Stimulated activated CD4-positive, alpha-beta T cell treated with anti-CD3 and anti-CD28 coated beads, TNF-alpha, amount 100 ng/mL, for 4 hours (primary cell): ENCODE data around the gene SEBOX.

Experiments
- DNase-seq, 3 experiments: peaks; one replicate each; pipeline ENCODE4 v3.0.0-alpha.2; 2020; ENCODE audit warnings: low read depth in 3 of 3

SEBOX gene

DNA sequence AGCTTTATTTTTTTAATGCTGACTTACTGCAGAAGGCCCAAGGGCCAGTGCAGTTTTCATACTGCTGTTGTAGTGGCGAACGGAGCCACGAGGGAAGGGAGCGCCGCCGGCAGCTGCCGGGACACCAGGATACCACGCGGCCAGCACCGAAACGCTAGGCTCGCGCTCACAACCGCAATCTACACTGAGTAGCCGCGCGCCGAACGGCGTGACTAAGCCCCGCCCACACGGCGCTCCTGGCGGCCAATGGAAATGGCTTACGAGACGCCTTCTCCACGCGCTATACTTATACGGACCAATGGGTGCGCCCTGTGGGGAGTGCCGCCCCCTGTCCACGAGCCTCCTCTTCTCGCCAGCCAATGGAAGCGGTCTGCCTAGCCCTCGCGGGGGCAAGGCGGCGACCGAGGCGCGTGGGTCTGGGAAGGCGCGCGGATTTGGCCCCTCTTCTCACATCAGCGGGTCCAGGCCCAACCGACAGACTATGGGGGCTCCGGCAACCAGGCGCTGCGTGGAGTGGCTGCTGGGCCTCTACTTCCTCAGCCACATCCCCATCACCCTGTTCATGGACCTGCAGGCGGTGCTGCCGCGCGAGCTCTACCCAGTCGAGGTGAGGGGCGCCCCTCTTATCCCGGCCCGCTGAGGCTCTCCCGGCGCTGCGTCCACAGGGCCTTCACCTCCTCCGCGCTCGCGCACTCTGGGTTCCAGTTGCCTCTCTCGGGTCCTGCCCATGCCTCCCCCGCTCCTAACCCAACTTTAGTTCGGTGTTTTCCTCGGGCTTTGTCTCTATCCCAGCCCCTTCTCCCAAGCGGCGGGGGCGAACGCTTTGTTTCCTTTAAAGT lies 46.0 kb downstream of the SEBOX start, which contains the start of gene TMEM97:
Gene TMEM97 (plus strand): TSS at position 442 of the 839 bp plus-strand sequence. CDS start 40 bp downstream, at position 482.
- DNase-seq: peak; percentile 85 to 94 (median 91)

DNA sequence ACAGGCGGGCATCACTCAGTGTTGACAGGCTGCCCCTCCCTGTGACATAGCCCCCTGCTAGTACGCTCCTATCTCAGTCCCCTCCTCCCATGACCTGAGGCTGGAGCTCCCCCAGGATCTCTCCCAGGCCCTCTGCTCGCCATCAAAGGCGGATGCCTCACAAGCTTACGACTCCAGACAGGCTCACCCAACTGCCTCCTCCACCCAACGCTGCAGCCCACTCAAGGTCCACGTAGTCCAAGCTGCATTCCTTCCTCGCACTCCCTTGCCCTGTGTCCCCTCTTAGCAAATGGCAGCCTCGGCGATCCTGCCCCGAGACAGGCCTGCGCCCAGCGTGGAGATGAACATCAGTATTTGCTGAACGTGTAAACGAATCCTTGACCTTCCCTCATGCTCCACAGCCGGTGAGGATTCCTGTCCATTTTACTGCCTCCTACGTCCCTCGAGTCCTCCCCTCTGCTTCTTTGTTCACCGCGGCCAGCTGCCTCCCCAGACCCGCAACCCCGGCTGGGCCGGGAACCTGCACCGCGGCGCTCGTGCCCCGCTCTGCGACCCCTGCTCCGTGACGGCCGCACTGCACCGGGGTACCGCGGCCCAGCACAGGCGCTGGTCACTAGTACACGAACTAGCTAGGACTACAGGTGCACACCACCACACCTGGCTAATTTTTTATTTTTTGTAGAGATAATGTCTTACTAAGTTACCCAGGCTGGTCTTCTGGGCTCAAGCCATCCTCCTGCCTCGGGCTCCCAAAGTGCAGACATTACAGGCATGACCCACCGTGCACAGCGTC lies 46.8 kb downstream of the SEBOX start:
- DNase-seq: no peak

DNA sequence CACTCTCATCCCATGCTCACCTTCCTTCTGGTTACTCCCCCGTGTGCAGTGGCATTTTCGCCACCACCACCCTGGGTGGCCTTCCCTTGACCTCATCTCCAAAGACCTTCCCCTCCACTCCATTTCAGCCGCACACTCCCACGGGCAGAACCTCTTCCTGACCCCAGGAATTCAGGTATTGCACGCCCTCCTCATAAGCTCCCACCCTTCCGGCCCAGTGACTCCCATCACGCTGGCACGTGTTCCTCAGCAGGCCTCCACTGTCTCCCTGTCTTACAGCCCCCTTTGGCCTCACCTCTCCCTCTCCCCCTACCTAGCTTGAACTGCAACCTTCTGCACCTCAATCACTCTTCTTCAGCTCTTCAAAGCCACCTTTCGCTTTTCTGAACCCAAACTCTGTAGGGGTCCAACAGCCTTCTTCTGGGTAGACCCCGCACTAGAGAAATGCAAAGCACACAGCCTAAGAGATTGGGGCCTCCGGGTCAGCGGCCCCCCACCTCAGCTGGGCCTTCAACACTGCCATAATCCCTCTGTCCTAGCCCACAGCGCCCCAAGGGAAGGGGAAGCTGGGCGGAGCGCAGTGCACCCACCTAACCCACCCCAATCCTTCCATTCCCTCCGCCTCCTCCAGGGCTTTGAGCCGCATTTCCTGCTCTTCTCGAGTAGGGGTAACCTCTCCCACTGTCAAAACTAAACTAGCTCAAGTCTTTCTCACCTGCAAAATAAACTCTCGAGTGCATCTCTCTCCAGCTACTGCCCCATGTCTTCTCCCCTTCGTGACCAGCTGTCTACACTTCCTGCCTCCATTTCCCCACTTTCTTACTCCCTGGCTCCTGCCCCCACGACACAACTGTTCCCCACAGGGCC lies 47.7 kb downstream of the SEBOX start:
- no peak for DNase-seq

DNA sequence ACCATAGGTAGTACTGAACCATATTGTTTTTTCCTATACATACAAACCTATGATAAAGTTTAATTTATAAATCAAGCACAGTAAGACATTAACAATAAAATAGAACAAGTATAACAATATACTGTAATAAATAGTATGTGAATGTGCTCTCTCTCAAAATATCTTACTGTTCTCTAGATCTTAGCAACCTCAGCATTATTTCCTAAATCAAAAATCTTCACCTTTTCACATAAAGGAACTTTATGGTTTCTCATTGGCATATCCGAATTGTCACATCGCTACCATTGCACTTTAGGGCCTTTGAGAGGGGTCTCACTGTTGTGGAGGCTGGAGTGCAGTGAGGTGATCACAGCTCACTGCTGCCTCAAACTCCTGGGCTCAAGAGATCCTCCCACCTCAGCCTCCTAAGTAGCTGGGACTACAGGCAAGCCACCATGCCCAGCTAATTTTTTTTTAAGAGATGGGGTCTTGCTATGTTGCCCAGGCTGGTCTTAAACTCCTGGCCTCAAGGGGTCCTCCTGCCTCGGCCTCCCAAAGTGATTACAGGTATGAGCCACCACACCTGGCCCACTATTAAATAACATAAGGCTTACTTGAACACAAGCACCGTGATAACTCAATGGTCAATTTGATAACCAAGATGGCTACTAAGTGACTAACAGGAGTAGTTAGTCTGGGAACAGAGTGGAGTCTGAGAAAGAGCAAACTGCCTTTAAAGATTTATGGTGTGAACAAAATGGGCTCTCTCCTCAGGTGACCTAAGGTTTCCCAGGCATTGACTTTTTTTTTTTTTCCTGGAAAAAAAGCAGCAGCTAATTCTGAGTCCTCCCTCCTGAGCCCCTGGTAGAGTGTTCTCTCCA lies 48.9 kb downstream of the SEBOX start:
- DNase-seq: no peak

DNA sequence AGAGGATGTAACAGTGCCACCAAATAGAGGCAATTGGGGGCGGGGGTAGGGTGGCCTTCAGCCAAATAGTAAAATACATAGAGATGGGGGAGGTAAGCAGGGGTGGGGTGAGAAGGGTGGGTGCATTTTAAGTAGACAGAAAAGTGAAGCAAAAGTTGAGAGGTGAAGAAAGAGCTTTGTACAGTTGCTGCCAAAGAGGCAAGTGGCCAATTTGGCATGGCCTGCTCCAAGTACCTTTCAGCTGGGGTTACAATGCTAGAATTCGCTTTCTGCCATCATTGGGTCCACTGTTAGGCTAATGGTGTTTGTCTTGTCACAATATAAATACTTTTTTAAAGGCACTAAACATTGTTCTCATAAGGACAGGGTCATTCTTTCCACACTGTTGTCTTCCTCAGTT lies 51.2 kb downstream of the SEBOX start:
- no peak for DNase-seq
